Stimulated activated CD8-positive, alpha-beta memory T cell treated with anti-CD3 and anti-CD28 coated beads, Interleukin-15, amount 100 ng/mL, for 4 hours (primary cell): ENCODE measurements around the gene MKX.
"Not testable (repeated sequence)": the region's sequence is repeated elsewhere in the genome, so short reads cannot be mapped to it uniquely, and the experiment has no call there.

Experiments used
- DNase-seq, 2 donors: peaks; one replicate each; pipeline ENCODE4 v3.0.0-alpha.2; 2020; ENCODE audit warnings: low read depth in 2 of 2

Gene MKX

GRCh38 chr10:27695088-27695487 lies 50.5 kb downstream of the MKX start:
- no peak for DNase-seq

GRCh38 chr10:27692663-27693062 lies 53.0 kb downstream of the MKX start:
- DNase-seq: no peak

GRCh38 chr10:27688991-27689390 lies 56.6 kb downstream of the MKX start:
- DNase-seq: no peak

- no peak for DNase-seq
Measured at GRCh38 chr10:27688276-27688675, 57.3 kb downstream of the MKX start.

GRCh38 chr10:27687743-27688142 lies 57.9 kb downstream of the MKX start:
- DNase-seq: no peak

- DNase-seq: no peak
Measured at GRCh38 chr10:27687326-27687725, 58.3 kb downstream of the MKX start.

GRCh38 chr10:27685681-27686080 lies 59.9 kb downstream of the MKX start:
- DNase-seq: no peak

- DNase-seq: no peak
Measured at GRCh38 chr10:27683226-27683625, 62.4 kb downstream of the MKX start.

- DNase-seq: not testable (repeated sequence)
Measured at GRCh38 chr10:27681795-27682194, 63.8 kb downstream of the MKX start.

GRCh38 chr10:27680691-27681605 lies 64.7 kb downstream of the MKX start:
- DNase-seq: no peak

- DNase-seq: no peak
Measured at GRCh38 chr10:27680006-27680557, 65.5 kb downstream of the MKX start.

GRCh38 chr10:27679369-27679912 lies 66.2 kb downstream of the MKX start:
- no peak for DNase-seq

GRCh38 chr10:27678166-27678565 lies 67.5 kb downstream of the MKX start:
- no peak for DNase-seq

GRCh38 chr10:27673065-27673464 lies 72.6 kb downstream of the MKX start:
- no peak for DNase-seq

- no peak for DNase-seq
Measured at GRCh38 chr10:27671821-27672220, 73.8 kb downstream of the MKX start.

GRCh38 chr10:27664461-27664860 lies 81.2 kb downstream of the MKX start:
- no peak for DNase-seq

- no peak for DNase-seq
Measured at GRCh38 chr10:27663621-27664020, 82.0 kb downstream of the MKX start.

- no peak for DNase-seq
Measured at GRCh38 chr10:27661514-27662286, 83.9 kb downstream of the MKX start.

- no peak for DNase-seq
Measured at GRCh38 chr10:27660711-27661110, 84.9 kb downstream of the MKX start.

GRCh38 chr10:27660268-27660667 lies 85.4 kb downstream of the MKX start:
- no peak for DNase-seq

- DNase-seq: no peak
Measured at GRCh38 chr10:27659786-27660185, 85.8 kb downstream of the MKX start.

GRCh38 chr10:27658788-27659187 lies 86.8 kb downstream of the MKX start:
- DNase-seq: no peak
